Measurements from ENCODE around the gene MEN1. TPM values are rescaled to one million over a fixed set of nuclear protein-coding genes. Genes with fewer than 3 reads are reported as not detected.

Gene MEN1
- polyA plus RNA-seq, 3 donors: 30.0 to 33.6 (median 30.7) TPM

- no peak for DNase-seq (ENCODE audit: low read depth in 3 of 3, low spot score in 2 of 3)
These were observed 44.3 kb downstream of the MEN1 start for GRCh38 chr11:64765851-64766665.

DNA sequence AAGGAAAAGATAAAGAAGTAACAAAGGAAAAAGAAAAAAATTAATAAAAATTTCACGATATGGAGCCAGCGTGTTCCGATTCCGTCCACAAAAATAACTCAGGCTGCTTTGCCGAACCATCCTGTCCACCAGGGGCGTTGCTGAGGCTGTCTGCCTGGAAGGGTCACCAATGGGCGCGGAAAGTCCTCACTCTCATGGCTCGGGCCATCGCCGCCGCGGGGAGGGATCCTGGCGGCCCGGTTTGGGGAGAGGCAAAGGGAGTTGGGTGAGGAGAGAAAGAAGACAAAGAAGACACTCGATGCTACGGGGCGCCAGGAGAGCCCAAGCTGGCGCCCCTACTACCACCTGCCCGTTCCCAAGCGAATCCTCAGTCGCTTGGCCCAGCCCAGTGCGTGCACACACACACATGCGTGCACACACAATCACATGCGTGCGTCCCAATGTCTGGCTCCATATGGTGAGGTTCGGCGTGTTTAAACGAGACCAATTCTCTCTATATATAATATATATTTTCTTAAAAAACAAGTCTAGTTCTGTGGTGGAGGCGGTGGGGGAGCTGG lies 45.0 kb downstream of the MEN1 start:
- no peak for DNase-seq (ENCODE audit: low read depth in 3 of 3, low spot score in 2 of 3)

DNA sequence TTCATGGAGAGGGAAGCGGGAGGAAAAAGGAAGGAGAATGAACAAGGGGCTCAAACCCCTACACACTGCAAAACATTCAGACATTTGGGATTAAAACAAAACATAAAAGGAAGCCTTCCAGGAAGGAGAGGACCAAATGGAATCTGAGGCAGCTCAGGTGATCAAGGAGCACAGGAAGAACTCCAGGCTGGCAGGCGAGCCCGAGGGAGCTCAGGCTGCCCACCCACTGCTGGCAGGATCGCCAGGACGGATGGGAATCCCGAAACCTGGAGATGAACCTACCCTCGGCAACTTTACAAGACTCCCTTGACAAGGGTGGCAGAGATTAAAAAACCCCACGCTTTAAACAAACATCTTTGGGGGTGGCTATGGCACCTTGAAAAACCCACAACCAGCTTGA lies 45.6 kb downstream of the MEN1 start:
- DNase-seq (ENCODE audit: low read depth in 3 of 3, low spot score in 2 of 3): no peak

DNA sequence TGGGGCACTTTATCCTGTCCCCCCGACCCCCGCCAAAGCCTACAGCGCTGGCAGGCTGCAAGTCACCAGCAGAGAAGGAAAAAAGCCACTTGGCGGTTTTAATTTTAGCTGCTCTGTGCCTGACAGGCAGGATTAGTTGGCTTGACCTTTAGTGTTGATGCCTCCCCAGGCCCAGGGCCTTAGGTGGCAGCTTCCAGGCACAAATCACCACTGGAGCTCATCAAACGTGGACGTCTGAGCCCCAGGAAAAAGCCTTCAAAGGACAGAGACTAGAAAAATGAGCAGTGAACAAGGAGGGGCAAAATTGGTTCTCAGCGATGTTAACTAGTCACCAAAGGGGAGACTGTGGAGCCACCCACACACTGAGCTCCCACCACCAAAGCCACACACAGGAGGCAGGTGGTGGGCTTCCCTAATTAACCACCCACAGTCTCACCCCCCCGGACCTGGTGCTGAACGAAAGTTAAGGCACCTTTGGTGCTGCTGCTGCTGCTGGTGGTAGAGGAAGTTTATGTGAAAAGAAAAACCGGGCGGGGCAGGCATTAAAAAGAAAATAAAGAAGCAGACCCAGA lies 46.2 kb downstream of the MEN1 start:
- no peak for DNase-seq (ENCODE audit: low read depth in 3 of 3, low spot score in 2 of 3)

DNA sequence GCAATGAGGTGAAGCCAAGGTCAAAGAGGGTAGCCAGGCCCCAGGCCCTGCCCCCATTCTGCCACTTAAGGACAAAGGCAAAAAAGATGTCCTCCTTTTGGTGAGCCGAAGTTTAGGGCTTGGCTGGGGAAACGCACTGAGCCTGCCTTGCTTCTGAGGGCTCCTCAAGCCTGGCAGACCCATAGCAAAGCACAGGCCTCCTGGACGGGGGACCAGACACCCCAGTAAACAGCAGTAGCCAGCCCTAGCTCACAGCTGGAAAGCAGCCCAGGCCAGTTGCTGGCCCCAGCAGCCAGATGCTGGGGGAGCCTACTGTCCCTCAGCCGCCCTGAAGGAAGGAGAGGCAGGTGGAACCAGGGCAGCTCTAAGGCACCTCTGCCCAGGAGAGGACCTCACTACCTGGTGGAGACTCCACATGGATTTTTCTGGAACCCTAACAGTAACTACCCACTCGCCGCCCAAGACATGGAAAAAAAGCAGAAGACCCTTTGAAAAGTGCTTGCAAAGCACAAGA lies 46.8 kb downstream of the MEN1 start:
- no peak for DNase-seq (ENCODE audit: low read depth in 3 of 3, low spot score in 2 of 3)

- DNase-seq (ENCODE audit: low read depth in 3 of 3, low spot score in 2 of 3): peak in 2 of 3 donors; percentile 76 to 87
These were observed 47.5 kb downstream of the MEN1 start for GRCh38 chr11:64762674-64763525.

DNA sequence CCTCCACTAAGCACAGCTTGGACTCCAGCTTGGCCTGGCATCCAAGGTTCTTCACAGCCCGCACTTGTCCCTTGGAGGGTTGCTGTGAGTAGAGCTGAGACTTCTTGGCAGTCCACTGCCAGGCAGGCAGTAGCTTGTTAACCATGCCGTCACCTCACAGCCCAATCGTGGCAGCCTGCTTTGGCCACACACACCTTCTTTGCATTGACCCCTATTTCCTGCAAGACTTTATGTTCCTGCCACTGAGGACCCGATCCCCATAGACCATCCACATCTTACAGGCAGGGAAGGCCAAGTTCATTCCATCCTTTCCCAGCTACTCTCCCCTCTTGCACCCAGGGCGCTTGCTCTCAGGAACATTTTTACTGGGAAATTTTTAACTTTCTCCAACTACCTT lies 48.1 kb downstream of the MEN1 start:
- no peak for DNase-seq (ENCODE audit: low read depth in 3 of 3, low spot score in 2 of 3)

DNA sequence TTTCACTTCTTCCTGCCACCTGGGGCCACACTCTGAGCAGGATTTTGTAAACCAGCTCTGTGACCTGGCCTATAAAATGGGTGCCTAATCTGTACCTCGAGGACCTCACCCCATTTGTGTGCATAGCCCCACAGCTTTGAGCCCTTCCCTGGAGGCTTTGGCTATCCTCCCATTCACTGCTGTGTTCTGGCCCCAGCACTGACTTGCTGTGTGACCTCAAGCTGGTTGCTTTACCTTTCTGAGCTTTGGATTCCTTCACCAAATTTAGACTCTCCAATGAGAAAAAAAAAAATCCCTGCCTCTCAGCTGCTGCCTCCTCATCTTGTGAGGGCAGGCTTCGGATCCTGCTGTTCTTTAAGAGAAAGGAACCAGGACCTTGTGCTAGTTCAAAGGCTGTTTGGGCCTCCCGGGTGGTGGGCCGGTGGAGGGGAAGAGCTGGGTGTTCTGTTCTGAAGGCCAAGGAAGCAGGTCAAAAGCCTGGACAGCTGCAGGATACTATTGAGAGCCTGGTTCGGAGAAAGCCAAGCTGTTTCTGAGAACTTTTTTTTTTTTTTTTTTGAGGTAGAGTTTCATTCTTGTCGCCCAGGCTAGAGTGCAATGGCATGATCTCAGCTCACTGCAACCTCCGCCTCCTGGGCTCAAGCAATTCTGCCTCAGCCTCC lies 49.5 kb downstream of the MEN1 start:
- DNase-seq (ENCODE audit: low read depth in 3 of 3, low spot score in 2 of 3): no peak

DNA sequence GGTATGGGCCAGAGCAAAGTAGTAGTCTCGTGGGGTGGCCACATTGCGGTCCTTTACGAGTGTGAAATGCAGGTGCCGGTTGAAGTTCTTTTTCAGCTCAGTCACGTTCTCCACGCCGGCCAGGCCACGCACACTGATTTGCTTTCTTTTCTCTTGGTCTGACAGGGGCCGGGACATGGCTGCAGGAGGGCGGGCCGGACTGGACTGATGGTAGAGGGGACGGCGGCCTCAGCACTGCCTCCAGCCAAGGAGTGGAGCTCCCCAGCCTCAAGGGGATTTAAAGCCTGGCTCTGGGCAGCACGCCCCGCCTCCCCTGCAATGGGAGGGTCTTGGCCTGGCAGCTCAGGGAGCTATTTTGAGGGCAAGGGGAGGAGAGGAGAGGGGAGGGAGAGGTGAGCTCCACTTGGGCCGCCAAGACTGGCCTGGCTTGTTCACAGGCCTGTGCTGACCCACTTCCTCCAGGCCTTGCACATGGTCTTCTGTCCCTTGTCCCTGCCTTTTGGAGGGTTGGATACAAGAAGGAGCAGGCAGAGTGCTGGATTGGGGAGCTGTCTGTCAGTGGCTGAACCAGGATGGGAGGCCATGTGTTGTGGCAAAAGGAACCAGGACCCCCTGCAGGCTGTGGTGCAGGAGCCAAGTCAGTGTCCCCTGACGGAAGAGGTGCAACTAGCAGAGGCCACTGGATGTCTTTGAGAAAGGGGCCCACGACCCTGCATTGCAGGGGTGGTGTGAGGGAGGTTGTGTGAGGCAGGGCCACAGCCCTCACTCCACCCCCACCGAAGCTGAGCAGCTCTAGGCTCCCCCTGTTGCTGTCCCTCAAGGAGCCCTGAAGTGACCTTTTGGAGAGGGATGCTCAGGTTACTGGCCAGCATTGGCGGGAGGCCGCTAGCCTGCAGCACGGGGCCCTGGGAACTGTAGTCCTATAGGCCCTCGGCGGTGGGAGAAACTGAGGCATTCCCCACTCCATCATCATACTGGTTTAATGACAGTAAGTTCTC lies 50.3 kb downstream of the MEN1 start, which contains the start of gene PYGM:
Gene PYGM (minus strand): TSS at position 253 of the 998 bp plus-strand sequence. CDS start 76 bp downstream, at position 177.
- no peak for DNase-seq (ENCODE audit: low read depth in 3 of 3, low spot score in 2 of 3)

GRCh38 chr11:64759131-64759721 lies 51.1 kb downstream of the MEN1 start:
- DNase-seq (ENCODE audit: low read depth in 3 of 3, low spot score in 2 of 3): no peak

DNA sequence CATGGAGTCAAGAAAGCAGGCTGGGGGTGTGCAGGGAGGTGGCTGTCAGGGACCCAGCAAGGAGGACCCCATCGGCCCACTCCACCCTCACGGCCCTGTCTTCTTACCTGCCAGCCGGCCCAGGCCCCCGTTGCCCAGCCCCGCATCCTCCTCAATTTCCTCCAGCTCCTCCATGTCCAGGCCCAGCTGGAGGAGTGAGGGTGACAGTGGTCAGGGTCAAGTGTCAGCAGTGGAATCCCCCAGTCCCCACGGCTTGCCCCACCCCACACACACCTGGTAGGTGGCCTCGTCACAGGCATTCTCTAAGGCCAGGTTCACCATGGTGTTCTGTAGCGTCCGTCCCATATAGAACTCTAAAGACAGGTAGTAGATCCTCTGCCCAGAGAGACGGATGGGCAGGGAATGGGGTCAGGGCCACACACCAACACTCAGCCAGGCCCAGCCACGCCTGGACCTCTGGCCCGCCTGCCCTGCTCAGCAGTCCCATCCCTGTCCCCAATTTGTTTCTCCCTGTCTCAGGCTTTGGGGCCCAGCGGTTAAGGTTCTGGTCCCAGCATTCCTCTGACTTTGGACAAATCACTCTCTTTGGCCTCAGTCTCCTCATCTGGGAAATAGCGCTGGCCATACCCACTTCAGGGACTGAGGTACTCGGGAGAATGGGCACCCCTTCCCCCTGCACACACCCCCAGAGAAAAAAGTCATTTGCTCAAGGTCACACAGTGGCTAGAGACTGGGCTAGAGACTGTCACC lies 51.8 kb downstream of the MEN1 start:
- no peak for DNase-seq (ENCODE audit: low read depth in 3 of 3, low spot score in 2 of 3)

DNA sequence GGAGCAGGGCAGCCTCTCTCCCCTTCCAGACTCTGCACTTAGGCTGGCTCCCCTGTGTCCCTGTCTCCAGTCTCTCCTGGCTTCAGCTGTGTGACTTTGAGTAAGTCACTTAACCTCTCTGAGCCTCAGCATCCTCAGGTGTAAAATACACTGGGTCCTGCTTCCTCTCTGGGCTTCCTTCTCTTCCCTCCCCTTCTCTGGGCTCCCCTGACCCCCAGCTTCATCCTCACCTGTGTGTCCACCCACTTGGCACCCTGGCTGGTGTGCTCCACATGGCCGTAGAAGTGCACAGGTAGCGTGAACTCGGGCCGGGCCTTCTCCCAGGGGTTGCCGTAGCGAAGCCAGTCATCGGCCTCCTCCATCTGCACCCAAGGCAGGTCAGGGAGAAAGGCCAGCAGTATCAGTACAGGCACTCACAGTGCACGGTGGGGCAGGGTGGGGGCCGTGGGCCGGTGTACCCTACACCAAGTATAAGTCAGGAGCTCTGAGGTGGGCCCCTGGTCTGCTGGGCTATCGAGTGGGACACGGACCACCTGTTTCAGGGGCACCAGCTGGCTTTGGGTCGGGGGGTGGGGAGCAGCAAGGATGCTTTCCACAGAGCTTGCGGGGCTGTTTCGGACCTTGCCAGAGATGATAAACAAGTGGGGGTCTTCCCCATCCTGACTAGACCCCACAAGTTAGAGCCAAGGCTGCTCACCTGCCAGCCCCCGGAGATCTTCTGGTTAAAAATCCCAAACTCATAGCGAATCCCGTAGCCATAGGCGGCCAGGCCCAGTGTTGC lies 52.6 kb downstream of the MEN1 start:
- no peak for DNase-seq (ENCODE audit: low read depth in 3 of 3, low spot score in 2 of 3)

DNA sequence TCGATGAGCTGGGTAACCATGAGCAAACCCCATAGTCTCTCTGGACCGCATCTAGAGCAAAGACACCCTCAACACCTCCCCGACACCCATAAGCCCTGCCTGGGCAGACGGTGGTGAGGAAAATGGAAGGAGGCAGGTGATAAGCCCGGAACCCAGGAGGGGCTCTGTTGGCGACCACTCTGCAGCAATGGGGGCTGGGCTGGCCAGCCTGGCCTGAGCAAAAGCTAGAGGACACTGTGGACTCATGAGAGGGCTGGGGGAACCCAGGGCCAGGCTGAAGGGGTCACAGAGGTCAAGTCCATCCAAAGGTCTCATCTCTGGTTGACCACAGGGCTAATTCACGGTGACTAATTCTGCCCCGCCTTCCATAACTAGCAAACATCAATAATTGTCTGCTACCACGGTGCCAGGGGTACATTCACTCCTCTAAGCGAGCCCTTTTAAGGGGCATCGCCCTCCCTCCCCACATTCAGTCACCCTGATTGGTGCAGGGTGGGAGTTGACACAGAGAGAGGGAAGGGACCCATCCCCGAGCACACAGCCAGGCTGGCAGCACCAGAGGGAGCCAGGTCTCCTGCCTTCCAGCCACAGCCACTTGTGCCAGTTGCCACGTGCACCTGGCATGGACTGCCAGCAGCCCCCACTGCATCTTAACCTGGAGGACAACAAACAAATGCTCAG lies 54.5 kb downstream of the MEN1 start:
- no peak for DNase-seq (ENCODE audit: low read depth in 3 of 3, low spot score in 2 of 3)

DNA sequence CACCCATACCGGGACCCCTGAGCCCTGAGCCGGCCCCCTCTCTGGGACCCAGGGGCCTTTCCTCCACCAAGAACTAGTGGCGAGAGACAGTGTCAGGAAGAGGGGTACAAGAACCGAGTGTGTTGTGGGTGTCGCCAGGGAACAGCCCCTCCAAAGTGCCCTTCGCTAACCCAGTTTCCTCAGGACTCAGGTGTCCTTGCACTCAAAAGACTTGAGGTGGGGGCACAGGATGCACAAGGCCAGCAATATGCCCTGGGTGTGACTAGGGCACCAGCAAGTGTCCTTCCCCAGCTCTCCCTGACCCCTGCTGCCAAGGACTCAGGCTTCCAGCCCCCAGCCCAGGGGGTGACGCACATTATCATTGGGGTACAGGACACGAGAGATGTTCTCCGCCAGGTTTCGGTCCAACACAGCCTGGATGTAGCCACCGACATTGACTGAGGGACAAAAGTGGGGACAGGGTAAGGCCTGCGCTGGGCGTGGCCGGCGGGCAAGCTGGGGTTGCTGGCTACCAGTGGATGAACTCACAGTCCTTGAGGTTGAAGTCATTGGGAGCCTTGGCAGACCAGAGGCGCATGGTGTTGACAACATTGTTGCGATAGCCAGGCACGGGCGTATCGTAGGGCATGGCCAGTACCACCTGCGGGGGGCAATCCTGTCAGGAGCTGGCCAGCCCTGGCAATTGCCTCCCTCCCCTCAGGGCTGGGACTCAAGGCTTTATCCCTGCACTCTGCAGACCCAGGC lies 55.3 kb downstream of the MEN1 start:
- no peak for DNase-seq (ENCODE audit: low read depth in 3 of 3, low spot score in 2 of 3)

GRCh38 chr11:64754124-64754918 lies 56.0 kb downstream of the MEN1 start:
- DNase-seq (ENCODE audit: low read depth in 3 of 3, low spot score in 2 of 3): no peak

Measured in right renal cortex interstitium (tissue), 3 donors.